Gastrocnemius medialis (tissue), 4 donors: ENCODE data around the gene PIK3CA.

Experiments used
- CTCF ChIP-seq, 5 experiments: fragments of 450-650 bp in 3 of 5; fragments of 200-600 bp in 2 of 5; sonication (generic) in 2 of 5; IDR thresholded peaks in 4 of 5; conservative IDR thresholded peaks in 1 of 5; 1 replicate in 4 of 5; 2 replicates in 1 of 5; pipeline ENCODE4 v1.5.1; 2016 to 2019; ENCODE audit warnings: antibody characterized with exemption in 5 of 5, mild to moderate bottlenecking in 3 of 5, moderate library complexity in 3 of 5
- POLR2A ChIP-seq, 2 donors: fragments of 450-650 bp; IDR thresholded peaks; one replicate each; pipeline ENCODE4 v1.6.1; 2017; ENCODE audit warnings: antibody characterized with exemption in 2 of 2, mild to moderate bottlenecking in 2 of 2, moderate library complexity in 2 of 2

GRCh38 chr3:179247289-179248015 is 99.3 kb downstream of the PIK3CA start:
- TF ChIP-seq CTCF (IDR thresholded peaks at IDR 0.05 in 4 of 5, conservative IDR thresholded peaks at IDR 0.05 in 1 of 5) (no peak), POLR2A (IDR thresholded peaks at IDR 0.05) (no peak)
